Bronchus fibroblast of lung (primary cell): ENCODE measurements around the gene YOD1. TPM values are rescaled to one million over a fixed set of nuclear protein-coding genes. Genes with fewer than 3 reads are reported as not detected.

Source experiments
- total RNA-seq: library from RNA; depleted of rRNA; stranded (reverse); fragments of >200 nt; gene quantifications from 2 replicates; pipeline ENCODE4 v1.2.3, GENCODE V29; 2015

Gene YOD1
- total RNA-seq = 2.5 and 2.9 TPM in 2 replicates

GRCh38 chr1:207051191-207051943 lies at the start of gene YOD1:
Gene YOD1, minus strand, starts transcription at chr1:207051208. Its CDS starts 178 bp downstream, at chr1:207051030.

DNA sequence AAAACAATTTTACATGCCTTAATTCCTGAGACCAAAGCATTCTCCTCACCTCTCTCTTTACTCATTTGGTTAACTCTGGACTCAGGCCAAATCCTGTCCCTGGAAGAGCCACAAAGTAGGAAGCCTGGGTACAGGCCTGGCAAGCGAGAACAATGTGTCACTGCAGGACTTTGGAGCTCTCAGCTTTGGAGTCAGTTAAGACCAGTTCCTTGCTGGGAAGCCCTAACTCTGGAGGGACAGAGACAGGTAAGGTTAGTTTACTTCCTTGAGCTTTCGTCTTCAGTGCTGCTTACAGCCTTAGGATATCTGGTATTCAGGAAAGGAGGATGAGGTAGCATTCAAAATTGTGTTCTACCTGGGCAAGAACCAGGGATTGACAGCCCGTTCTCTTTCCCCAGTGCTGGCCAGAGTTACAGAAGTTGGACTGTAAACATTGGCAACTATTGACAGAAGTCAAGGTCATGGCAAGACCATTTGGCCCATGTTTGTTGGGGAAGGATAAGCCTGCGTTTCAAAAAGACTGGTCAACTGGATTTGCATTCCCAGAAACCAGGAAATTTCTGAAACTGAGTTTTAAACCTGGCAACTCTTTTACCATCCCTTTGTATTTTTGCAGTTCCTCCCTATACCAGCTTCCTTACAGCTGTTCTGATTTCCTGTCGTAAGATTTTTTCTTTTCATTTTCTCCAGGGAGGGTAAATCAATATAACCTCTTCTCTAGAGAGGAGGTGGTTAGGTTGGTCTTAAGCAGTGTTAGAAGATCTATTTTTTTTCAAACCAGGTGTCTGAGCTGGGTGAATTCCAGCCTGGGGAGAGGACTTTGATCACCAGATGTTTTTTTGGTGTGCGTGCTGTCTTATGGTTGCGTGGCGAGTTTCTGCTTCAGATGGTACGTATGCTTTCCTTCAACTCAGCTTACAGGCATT lies 38.0 kb upstream of the YOD1 start, which contains the start of gene C4BPB:
TSS of gene C4BPB (plus strand) at position 160 of the 926 bp plus-strand sequence. CDS start at position 832, 672 bp downstream.

GRCh38 chr1:207052911-207053769 lies 2.1 kb upstream of the YOD1 start, which contains the start of gene PFKFB2:
Gene PFKFB2, plus strand, starts transcription at chr1:207053275. Its CDS starts 1,443 bp downstream, at chr1:207054718.

GRCh38 chr1:207032528-207033017 lies 18.4 kb downstream of the YOD1 start, which contains the start of gene C1orf116:
Gene C1orf116, minus strand, starts transcription at chr1:207032756. Its CDS starts 5,158 bp downstream, at chr1:207027598.

Other genes starting within 250 kb of the YOD1 start
- gene IL20, start 185.6 kb downstream of the YOD1 start, total RNA-seq = not detected in 2 replicates
- gene IL24, start 153.8 kb downstream of the YOD1 start, total RNA-seq = 0.34 and 0.45 TPM in 2 replicates
- 1.0 and 1.2 TPM in 2 replicates for gene FCMR, start 129.3 kb downstream of the YOD1 start, total RNA-seq
- not detected in 2 replicates for gene PIGR, start 104.7 kb downstream of the YOD1 start, total RNA-seq
- not detected in 2 replicates for gene FCAMR, start 80.7 kb downstream of the YOD1 start, total RNA-seq
- gene C1orf116, start 18.5 kb downstream of the YOD1 start, total RNA-seq = under 0.01 and 0.15 TPM in 2 replicates
- gene PFKFB2, start 2.1 kb upstream of the YOD1 start, total RNA-seq = 1.3 TPM in 2 replicates
- gene C4BPB, start 37.7 kb upstream of the YOD1 start, total RNA-seq = not detected in 2 replicates
- gene C4BPA, start 53.0 kb upstream of the YOD1 start, total RNA-seq = not detected in 2 replicates